ENCODE results near the gene RPS6KA5. TPM values are rescaled to one million over a fixed set of nuclear protein-coding genes. Genes with fewer than 3 reads are reported as not detected.
A peak's percentile ranks its signal among the peaks of the same experiment; 100 is the strongest.

RPS6KA5 gene
- total RNA-seq, 1 experiment from 2014 or later = 3.8 TPM

- no peak overlapping the region for H4K91ac ChIP-seq (ENCODE audit: insufficient read length, low read depth, low read length)
- no peak overlapping the region for H3K4ac ChIP-seq (ENCODE audit: low read depth, low read length)
- Mint-ChIP-seq H3K4me1 (peaks cover 0 to 2% of the 10 kb centered on the region in 2 experiments; a peak in 1 of 4 replicates), H3K4me3 (no peak overlapping the region), H3K9me3 (no peaks in the 10 kb centered on the region), H3K27ac (no peak overlapping the region), H3K36me3 (ENCODE audit: insufficient read depth in 1 of 3, low read depth in 3 of 3) (no peaks in the 10 kb centered on the region), H3K27me3 (ENCODE audit: low read depth) (no peaks in the 10 kb centered on the region)
- WGBS (ENCODE audit: extremely low coverage, insufficient read length, low lambda C conversion rate) = no CpG with 5 or more reads among the region's 26 CpGs
- DNase-seq = no peak
- H2AK5ac ChIP-seq (ENCODE audit: insufficient read length, low read length) = no peak overlapping the region
- H3K4me1 ChIP-seq (ENCODE audit: insufficient read depth, low read length) = no peaks in the 10 kb centered on the region; the same call in 1 of the 2 replicates
- H3K18ac ChIP-seq (ENCODE audit: insufficient read length, low read depth, low read length) = no peak overlapping the region
- H3K9ac ChIP-seq (ENCODE audit: extremely low read depth, insufficient read length, low read length) = peak overlapping the region; percentile 41
- no peak overlapping the region for H2BK5ac ChIP-seq (ENCODE audit: insufficient read length, low read length)
- no peak overlapping the region for H3T11ph ChIP-seq (ENCODE audit: low read length)
- no peak overlapping the region for H2BK15ac ChIP-seq (ENCODE audit: low read depth, low read length)
- H3K23ac ChIP-seq (ENCODE audit: insufficient read length, low read depth, low read length) = no peak overlapping the region
- no peak overlapping the region for H3K27ac ChIP-seq (ENCODE audit: insufficient read length, low read depth, low read length)
- no peak overlapping the region for H2AFZ ChIP-seq (ENCODE audit: low read length)
- TF ChIP-seq, protein P1, sequence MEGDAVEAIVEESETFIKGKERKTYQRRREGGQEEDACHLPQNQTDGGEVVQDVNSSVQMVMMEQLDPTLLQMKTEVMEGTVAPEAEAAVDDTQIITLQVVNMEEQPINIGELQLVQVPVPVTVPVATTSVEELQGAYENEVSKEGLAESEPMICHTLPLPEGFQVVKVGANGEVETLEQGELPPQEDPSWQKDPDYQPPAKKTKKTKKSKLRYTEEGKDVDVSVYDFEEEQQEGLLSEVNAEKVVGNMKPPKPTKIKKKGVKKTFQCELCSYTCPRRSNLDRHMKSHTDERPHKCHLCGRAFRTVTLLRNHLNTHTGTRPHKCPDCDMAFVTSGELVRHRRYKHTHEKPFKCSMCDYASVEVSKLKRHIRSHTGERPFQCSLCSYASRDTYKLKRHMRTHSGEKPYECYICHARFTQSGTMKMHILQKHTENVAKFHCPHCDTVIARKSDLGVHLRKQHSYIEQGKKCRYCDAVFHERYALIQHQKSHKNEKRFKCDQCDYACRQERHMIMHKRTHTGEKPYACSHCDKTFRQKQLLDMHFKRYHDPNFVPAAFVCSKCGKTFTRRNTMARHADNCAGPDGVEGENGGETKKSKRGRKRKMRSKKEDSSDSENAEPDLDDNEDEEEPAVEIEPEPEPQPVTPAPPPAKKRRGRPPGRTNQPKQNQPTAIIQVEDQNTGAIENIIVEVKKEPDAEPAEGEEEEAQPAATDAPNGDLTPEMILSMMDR (conservative IDR thresholded peaks at IDR 0.05) = no peak
- no peak overlapping the region for H4K5ac ChIP-seq (ENCODE audit: insufficient read length, low read depth, low read length)
- H3K4me2 ChIP-seq (ENCODE audit: insufficient read depth, insufficient read length, low read length) = peak overlapping the region; percentile 86
- no peaks in the 10 kb centered on the region for H3K27me3 ChIP-seq (ENCODE audit: insufficient read depth, low read length)
- no peaks in the 10 kb centered on the region for H3K9me3 ChIP-seq (ENCODE audit: control insufficient read depth, low read depth, low read length)
- H2BK12ac ChIP-seq (ENCODE audit: insufficient read length, low read depth, low read length) = no peak overlapping the region
- H2BK120ac ChIP-seq (ENCODE audit: low read depth, low read length, poor library complexity, severe bottlenecking) = no peak overlapping the region
- H3K79me2 ChIP-seq (ENCODE audit: insufficient read depth, low read length) = no peaks in the 10 kb centered on the region
- H3K56ac ChIP-seq (ENCODE audit: insufficient read length, low read depth, low read length) = no peak overlapping the region
- no peaks in the 10 kb centered on the region for H4K20me1 ChIP-seq (ENCODE audit: control insufficient read depth, insufficient read depth, insufficient read length)
- no peaks in the 10 kb centered on the region for H3K79me1 ChIP-seq (ENCODE audit: insufficient read depth, low read depth, low read length, poor library complexity, severe bottlenecking)
- H3K23me2 ChIP-seq (ENCODE audit: insufficient read length, low read depth, low read length, poor library complexity, severe bottlenecking) = peaks cover 11% of the 10 kb centered on the region
- H2BK20ac ChIP-seq (ENCODE audit: low read depth, low read length, poor library complexity, severe bottlenecking) = no peak overlapping the region
- no peak overlapping the region for H3K14ac ChIP-seq (ENCODE audit: insufficient read depth, low read length)
- no peak overlapping the region for H4K8ac ChIP-seq (replicated peaks; ENCODE audit: insufficient read length, low read depth, low read length)
Measured at GRCh38 chr14:91061056-91061887, 831 bp upstream of the RPS6KA5 start.
